ENCODE data around the gene CNN2. TPM values are rescaled to one million over a fixed set of nuclear protein-coding genes. Genes with fewer than 3 reads are reported as not detected.

CNN2 gene
- polyA plus RNA-seq, 3 donors: 69.9 to 213 (median 144) TPM

DNA sequence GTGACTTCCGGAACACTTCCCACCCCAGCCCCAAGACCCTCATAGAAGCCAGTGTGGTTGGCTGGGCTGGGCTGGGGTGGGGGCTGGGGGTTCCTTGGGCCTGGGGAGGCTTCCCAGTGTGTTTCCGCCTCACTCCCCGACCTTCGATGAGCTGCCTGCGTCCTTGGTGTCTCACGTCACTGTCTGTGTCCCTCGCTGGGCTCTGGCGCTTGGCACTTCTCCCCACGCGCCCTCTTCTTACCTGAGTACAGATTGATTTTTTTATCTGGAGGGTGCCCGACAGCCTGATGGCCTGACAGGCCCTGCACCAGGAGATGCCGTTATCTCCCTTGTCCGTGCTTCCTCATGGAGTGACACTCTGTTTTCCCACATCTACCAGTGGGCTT is 33.7 kb upstream of the CNN2 start:
- 97% methylated on average over 12 of the region's 13 CpGs for WGBS (ENCODE audit: insufficient coverage)
- Histone ChIP-seq H3K27me3 (ENCODE audit: control insufficient read depth in 2 of 2, insufficient read depth in 2 of 2, low read length in 2 of 2) (peaks cover 3 to 27% of the 10 kb centered on the region in 2 donors), H2AFZ (ENCODE audit: insufficient read depth, low read depth, low read length, poor library complexity, severe bottlenecking) (no peak overlapping the region), H3K27ac (ENCODE audit: low read depth in 1 of 2, low read length in 2 of 2) (no peak overlapping the region), H4K20me1 (ENCODE audit: insufficient read depth, low read length) (peaks cover 13% of the 10 kb centered on the region), H3K4me1 (ENCODE audit: control insufficient read depth in 1 of 2, insufficient read depth in 2 of 2, low read length in 2 of 2) (peaks cover 7% of the 10 kb centered on the region in 2 donors), H3K36me3 (replicated peaks in 1 of 2; ENCODE audit: control insufficient read depth in 1 of 2, insufficient read depth in 2 of 2, low read length in 2 of 2) (peaks cover 15 to 18% of the 10 kb centered on the region in 2 donors), H3K4me3 (replicated peaks in 1 of 3; ENCODE audit: low read depth in 2 of 3, low read length in 3 of 3) (no peak overlapping the region), H3K4me2 (replicated peaks; ENCODE audit: extremely low read depth, low read length, poor library complexity, severe bottlenecking) (no peak overlapping the region), H3K79me2 (ENCODE audit: insufficient read depth, low read length) (no peaks in the 10 kb centered on the region), H3K9ac (ENCODE audit: insufficient read depth, low read length, poor library complexity, severe bottlenecking) (no peak overlapping the region), H3K9me3 (replicated peaks in 1 of 2; ENCODE audit: control insufficient read depth in 1 of 2, insufficient read depth in 1 of 2, low read length in 2 of 2) (peaks cover 0 to 4% of the 10 kb centered on the region in 2 donors)
- DNase-seq: no peak
- no peak overlapping the region for H3K4me3 Mint-ChIP-seq
- peaks cover 6% of the 10 kb centered on the region for H3K4me1 Mint-ChIP-seq
- intact Hi-C loops (cut with micrococcal nuclease): no loop called here
- peaks cover 14 to 29% of the 10 kb centered on the region in 2 donors for H3K36me3 Mint-ChIP-seq
- peaks cover 25 to 31% (median 26%) of the 10 kb centered on the region in 3 donors for H3K27me3 Mint-ChIP-seq (ENCODE audit: low read depth in 3 of 3)
- TF ChIP-seq, protein P1, sequence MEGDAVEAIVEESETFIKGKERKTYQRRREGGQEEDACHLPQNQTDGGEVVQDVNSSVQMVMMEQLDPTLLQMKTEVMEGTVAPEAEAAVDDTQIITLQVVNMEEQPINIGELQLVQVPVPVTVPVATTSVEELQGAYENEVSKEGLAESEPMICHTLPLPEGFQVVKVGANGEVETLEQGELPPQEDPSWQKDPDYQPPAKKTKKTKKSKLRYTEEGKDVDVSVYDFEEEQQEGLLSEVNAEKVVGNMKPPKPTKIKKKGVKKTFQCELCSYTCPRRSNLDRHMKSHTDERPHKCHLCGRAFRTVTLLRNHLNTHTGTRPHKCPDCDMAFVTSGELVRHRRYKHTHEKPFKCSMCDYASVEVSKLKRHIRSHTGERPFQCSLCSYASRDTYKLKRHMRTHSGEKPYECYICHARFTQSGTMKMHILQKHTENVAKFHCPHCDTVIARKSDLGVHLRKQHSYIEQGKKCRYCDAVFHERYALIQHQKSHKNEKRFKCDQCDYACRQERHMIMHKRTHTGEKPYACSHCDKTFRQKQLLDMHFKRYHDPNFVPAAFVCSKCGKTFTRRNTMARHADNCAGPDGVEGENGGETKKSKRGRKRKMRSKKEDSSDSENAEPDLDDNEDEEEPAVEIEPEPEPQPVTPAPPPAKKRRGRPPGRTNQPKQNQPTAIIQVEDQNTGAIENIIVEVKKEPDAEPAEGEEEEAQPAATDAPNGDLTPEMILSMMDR (IDR thresholded peaks at IDR 0.05): no peak
- H3K27ac Mint-ChIP-seq: no peak overlapping the region
- peaks cover 0 to 13% (median 2%) of the 10 kb centered on the region in 7 donors for H3K9me3 Mint-ChIP-seq

DNA sequence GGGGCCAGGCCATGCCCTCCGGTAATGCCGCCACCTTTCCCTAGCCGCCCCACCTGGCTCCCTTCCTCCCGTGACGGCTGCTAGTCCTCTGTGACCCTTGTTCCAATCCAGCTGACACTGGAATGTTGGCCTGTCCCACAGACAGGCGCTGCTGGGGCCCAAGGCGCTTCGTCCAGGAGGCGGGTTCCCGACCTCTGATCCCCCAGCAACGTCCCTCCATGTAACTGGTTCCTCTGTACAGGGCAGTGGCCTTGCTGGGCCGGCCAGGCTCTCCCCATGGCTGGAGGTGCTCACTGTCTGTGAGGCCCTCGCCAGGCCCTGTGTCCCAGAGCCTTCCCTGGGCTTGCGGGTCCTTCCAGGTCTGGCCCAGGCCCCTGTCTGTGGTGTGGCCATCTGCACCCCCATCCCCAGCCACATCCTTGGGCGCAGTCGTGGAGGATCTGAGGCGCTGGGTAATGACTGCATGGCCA is 33.0 kb upstream of the CNN2 start:
- H3K27ac ChIP-seq (ENCODE audit: low read depth in 1 of 2, low read length in 2 of 2): no peak overlapping the region
- Mint-ChIP-seq H3K36me3 (peaks cover 11 to 23% of the 10 kb centered on the region in 2 donors), H3K4me3 (no peak overlapping the region), H3K4me1 (peaks cover 6% of the 10 kb centered on the region), H3K27me3 (ENCODE audit: low read depth in 3 of 3) (peaks cover 29 to 39% (median 34%) of the 10 kb centered on the region in 3 donors), H3K27ac (no peak overlapping the region), H3K9me3 (peaks cover 0 to 13% (median 2%) of the 10 kb centered on the region in 7 donors)
- peaks cover 5 to 35% of the 10 kb centered on the region in 2 donors for H3K27me3 ChIP-seq (ENCODE audit: control insufficient read depth in 2 of 2, insufficient read depth in 2 of 2, low read length in 2 of 2)
- H3K9me3 ChIP-seq (replicated peaks in 1 of 2; ENCODE audit: control insufficient read depth in 1 of 2, insufficient read depth in 1 of 2, low read length in 2 of 2): peaks cover 0 to 4% of the 10 kb centered on the region in 2 donors
- no peak overlapping the region for H3K9ac ChIP-seq (ENCODE audit: insufficient read depth, low read length, poor library complexity, severe bottlenecking)
- no peak for DNase-seq
- H3K36me3 ChIP-seq (replicated peaks in 1 of 2; ENCODE audit: control insufficient read depth in 1 of 2, insufficient read depth in 2 of 2, low read length in 2 of 2): peaks cover 10 to 14% of the 10 kb centered on the region in 2 donors
- 96% methylated on average over 17 of the region's 17 CpGs for WGBS (ENCODE audit: insufficient coverage)
- H3K4me1 ChIP-seq (ENCODE audit: control insufficient read depth in 1 of 2, insufficient read depth in 2 of 2, low read length in 2 of 2): peaks cover 7% of the 10 kb centered on the region in 2 donors
- H3K79me2 ChIP-seq (ENCODE audit: insufficient read depth, low read length): no peaks in the 10 kb centered on the region
- no peak overlapping the region for H3K4me2 ChIP-seq (replicated peaks; ENCODE audit: extremely low read depth, low read length, poor library complexity, severe bottlenecking)
- TF ChIP-seq, protein P1 (IDR thresholded peaks at IDR 0.05): no peak
- H2AFZ ChIP-seq (ENCODE audit: insufficient read depth, low read depth, low read length, poor library complexity, severe bottlenecking): no peak overlapping the region
- H4K20me1 ChIP-seq (ENCODE audit: insufficient read depth, low read length): peaks cover 13% of the 10 kb centered on the region
- H3K4me3 ChIP-seq (replicated peaks in 1 of 3; ENCODE audit: low read depth in 2 of 3, low read length in 3 of 3): no peak overlapping the region
- intact Hi-C loops (cut with micrococcal nuclease): no loop called here

Data from CD14-positive monocyte (primary cell).